T47D (cell line): ENCODE results near the gene RGS6.

Source experiments
- DNase-seq, 2 experiments: peaks; one replicate each; pipeline versions ENCODE4 v3.0.0 to v3.0.0-alpha.2; 2011 to 2012; ENCODE audit warnings: low read depth in 1 of 2, low spot score in 1 of 2
- JUND ChIP-seq: IDR thresholded peaks from 2 replicates; pipeline ENCODE4 v1.6.1; 2012; ENCODE audit warnings: low read depth
- in situ Hi-C: cut with HindIII; loops from 2 replicates; pipeline ENCODE4 v1.10.0; 2016; ENCODE audit warnings: low sequenced_read_pairs, low pct_unique_long_range_greater_than_20kb

The RGS6 gene

DNA sequence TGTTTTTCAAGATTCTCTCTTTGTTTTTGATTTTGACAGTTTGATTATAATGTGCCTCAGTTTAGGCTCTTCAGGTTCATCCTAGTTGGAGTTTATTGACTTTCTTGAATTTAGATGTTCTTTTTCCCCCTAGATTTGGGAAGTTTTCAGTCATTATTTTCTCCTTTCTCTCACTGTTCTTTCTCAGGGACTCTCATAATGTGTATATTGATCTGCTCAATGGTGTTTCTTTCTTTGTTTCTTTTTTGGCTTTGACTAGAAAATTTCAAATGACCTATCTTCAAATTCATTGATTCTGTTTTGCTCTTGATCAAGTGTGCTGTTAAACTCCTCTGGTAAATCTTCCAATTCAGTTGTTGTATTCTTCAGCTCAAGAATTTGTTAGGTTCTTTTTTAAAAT lies 108.3 kb downstream of the RGS6 start:
- in situ Hi-C loops = no loop called here
- no peak for TF ChIP-seq JUND
- no peak for DNase-seq

DNA sequence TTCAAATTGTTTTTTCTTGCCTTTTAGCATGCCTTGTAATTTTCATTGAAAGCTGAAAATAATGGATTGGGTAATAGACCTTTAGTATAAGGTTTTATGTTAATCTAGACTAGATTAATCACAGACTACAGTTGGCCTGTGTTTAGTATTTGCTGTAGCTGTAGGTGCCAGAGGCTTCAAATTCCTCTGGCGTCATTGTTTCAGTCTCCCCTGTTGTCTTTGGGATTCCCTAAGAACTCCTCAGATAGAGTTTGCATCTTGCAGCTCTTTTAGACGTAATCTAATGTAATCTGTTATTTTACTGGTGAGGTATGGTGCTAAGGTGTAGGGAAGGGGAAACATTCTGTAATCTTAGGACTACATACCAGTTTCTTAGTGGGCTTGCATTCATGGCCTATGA lies 113.0 kb downstream of the RGS6 start:
- in situ Hi-C loops = no loop called here
- DNase-seq = no peak
- no peak for TF ChIP-seq JUND

DNA sequence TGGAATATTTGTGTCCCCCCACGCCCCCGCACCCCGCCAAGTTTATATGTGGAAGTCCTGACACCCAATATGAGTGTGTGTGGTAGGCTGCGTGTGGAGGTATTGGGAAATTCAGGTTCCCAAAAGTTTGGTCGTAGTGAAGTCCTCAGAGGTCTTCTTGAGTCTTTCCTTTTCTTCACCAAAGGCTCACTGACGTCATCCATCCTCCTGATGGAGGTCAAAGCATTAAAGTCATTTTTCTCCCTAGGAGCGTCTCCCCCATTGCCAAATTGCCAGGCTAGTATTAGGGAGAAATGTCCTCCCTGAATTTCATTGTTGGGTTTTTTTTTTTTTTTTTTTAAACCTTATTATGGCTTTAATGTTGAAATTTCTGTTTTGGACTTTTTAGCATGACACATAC lies 113.7 kb downstream of the RGS6 start:
- no peak for DNase-seq
- TF ChIP-seq JUND = no peak
- in situ Hi-C loops = no loop called here

DNA sequence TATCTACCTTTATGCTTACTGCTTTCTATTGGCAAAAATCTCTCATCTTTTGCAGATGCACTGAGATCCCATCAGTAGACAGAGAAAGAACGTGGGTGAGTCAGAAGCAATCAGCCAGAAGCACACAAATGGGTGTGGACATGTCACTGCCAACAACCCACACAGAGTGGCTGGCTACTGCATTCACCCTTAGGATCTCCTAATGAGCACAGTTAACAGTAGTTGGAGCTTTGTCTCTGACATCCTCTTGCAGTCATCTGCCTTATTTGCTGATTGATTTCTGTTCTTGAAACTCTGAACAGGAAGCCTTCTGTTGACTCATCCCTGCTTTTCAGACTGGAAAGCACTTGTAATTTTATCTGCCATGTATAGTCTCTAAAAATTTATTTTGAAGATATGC lies 117.2 kb downstream of the RGS6 start:
- no peak for TF ChIP-seq JUND
- in situ Hi-C loops = no loop called here
- no peak for DNase-seq

DNA sequence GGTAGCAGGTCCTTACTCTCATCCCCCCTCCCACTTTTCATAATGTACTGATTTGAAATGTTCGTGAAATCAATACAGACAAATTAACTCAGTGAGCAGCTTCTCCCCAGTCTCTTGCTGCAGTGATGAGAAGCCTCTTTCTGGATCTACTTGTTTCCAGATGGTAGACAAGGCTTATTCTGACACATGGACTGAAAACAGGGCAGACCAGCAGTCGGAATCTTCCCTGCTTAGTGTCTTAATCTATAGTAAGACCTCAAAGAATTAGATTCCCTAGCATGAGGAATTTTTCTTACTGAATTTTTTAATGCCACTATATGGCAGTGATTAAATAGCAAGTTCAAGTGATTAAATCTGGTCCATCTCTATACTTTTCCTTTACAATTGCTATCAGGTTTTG lies 120.1 kb downstream of the RGS6 start:
- in situ Hi-C loops = no loop called here
- DNase-seq = no peak
- TF ChIP-seq JUND = no peak

DNA sequence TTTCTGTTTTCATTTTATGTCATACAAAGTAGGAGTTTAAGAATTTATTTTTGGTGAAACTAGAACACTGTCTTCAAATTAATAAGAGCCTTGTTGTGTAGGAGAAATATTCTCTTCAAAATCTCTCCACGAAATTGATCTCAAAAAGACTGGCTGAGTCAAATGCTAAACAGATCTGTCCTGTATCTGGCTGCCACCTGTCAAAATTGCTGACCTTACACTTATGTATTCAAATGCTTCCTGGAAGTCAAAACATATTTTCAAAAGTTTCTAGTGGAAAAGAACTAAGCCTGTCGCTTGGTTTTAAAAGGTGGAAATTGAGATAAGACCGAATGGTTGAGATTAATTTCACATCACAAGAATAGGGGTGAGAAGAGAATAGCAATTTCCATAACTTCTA lies 121.4 kb downstream of the RGS6 start:
- in situ Hi-C loops = no loop called here
- TF ChIP-seq JUND = no peak
- DNase-seq = no peak

DNA sequence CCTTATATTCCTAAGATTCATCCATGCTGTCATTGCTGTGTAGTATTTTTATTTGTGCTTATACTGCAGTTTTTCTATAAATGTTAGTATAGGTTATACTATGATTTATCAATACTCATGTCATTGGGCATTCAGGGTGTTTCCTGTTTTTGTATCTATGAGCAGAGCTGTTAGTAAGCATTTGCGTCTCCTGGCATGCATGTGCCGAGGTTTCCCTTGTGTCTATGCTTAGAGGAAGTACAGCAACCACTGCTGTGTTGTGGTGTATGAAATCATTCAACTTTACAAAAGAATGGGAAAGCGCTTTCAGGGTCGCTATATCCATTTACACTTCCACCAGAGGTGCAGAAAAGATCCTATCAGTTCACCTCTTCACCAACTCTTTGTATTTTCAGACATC lies 122.7 kb downstream of the RGS6 start:
- in situ Hi-C loops = no loop called here
- DNase-seq = no peak

DNA sequence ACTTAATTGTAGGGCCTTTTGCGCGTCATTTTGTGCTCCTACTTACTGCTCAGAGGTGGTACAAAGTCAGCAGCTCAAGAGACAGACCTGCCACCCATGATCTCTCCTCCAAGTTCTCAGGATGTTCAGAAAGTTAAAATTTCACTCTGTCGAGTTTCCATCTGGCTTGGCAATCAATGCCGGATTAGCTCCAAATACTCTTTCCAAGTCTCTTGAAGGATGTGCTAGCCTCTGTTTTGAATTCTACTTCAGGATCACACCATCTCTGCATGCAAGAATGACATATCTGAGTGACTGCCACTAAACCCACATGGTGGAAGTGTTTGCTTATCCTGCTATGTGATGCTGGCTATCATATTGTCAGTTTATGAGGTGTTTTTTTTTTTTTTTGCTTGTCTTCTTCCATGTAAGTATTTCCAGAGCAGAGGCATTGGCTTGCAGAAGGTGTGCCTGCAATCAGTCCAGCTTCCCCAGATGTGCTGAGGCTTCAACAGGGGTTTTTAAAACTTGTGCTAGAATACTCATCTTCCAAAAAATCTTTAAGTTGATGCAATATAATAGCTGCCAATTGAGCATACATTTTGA lies 125.6 kb downstream of the RGS6 start:
- TF ChIP-seq JUND = no peak
- no peak for DNase-seq
- in situ Hi-C loops = no loop called here

More for the DNA sequence above, 122.7 kb downstream of the RGS6 start:
- no peak for TF ChIP-seq JUND

DNA sequence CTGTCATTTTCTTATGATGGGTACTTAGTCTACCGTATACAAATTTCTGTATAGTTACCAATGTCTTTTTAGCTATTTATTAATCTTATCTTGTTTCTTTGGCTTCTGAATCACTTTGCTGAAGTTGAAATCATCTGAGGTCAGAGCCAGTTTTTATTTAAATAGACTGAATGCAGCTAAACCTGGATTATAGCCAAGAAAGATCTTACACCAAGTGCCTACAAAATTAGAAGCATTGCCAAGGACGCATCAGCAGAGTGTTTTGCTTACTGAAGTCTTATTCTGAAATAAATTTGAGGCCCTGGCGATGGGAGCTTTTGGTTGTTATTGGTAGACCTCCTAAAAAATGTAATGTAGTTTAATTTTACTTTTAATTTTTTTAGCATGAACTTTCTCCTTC lies 128.2 kb downstream of the RGS6 start:
- no peak for TF ChIP-seq JUND
- DNase-seq = no peak
- in situ Hi-C loops = no loop called here

DNA sequence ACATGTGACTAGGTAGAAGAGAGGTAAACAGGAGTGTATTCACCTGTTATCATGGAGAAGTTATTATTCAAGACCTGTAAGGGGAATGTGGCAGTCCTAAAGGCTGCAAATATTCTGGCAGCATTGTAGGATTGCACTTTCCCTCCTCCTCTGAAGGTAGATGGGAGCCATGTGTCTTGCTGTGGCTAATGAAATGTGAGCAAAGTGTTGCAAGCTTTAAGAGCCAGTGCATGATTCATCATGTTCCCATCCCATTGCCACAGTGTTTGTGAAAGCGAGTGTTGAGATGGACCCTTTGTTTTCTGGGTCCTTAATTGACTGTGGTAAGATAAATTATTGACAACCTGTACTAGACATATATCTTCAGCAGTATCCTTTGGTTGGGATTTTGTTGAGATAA lies 128.7 kb downstream of the RGS6 start:
- DNase-seq = no peak
- in situ Hi-C loops = no loop called here
- TF ChIP-seq JUND = no peak

DNA sequence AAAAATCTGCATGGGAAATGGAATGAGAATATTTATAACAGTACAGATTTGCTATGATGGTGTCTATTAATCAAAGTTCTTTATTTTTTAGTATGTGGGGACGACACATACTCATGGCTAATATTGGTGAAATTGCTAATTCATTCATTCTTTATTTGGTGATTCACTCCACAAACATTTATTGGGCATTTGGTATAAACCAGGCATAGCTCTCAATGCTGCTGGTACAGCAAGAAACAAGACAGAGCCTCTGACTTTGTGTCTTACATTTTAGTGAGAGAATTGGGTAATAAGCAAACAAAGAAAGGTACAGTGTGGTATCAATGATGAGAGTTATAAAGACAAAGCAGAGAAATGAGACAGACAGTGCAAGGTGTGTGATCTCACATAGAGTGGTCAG lies 129.5 kb downstream of the RGS6 start:
- in situ Hi-C loops = no loop called here
- DNase-seq = no peak
- TF ChIP-seq JUND = no peak

DNA sequence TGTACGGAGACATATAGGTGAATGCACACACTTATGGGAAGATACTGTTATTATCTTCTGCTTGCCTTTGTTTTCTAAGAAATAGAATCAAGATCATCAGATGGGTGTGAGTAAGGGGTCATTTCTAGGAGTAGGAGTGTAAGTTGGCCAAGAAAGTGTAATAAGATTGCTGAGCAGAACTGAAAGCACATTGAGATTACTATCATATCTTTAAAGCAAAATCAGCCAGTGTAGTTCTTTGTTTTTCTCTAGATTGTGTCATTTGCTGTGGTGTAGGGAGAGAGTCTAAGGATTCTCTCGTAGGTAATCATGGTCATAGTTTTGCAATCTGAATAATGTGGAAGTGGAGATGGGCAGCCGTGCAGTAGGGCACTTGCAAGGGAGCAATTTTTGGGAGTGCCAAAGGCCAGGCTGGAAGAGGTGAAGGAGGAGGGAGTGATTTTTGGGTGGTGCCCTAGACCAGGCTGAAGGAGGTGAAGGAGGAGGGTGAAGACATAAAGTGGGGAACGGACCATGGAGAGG lies 131.6 kb downstream of the RGS6 start:
- no peak for DNase-seq
- in situ Hi-C loops = no loop called here
- TF ChIP-seq JUND = no peak

DNA sequence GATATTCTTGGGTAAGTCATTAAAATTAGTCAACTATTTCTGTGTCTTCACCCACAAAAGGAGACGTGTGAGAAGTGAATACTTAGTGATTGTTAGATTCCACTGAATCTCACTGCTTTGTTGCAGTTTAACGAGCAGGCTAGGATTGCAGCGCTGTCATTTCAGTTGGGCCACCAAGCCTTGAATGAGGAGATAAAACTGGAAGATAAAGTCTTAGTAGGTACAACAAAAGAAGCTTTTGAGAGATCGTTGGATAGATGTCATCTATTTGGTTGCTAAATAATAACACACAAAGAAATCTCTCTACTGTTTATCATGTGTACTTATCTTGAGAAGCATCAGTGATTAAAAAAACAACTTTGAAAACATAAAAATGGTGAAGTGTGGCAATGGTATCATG lies 132.3 kb downstream of the RGS6 start:
- in situ Hi-C loops = no loop called here
- no peak for TF ChIP-seq JUND

DNA sequence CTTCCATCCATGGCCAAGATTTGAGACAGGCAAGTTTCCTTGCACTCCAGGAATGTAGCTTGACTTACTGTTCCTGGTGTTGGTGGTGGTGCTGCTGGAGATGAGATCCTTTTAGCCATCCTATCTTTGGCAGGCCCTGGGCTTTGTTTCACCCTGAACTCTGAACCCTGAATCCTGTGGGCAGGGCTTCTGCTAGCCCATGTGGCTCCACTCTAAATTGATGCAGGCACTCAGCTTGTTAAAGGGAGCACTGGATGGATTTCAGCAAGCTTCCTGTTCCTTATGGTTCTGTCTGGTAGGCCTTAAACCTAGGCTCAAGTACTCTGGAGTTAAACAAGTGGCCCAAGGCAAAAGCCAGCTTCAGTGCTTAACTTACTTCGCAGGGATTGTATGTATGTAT lies 138.2 kb downstream of the RGS6 start:
- no peak for DNase-seq
- no peak for TF ChIP-seq JUND
- in situ Hi-C loops = no loop called here

More for the DNA sequence above, 132.3 kb downstream of the RGS6 start:
- DNase-seq = no peak
